Iris pigment epithelial cell (primary cell): Measurements from ENCODE around the gene N4BP2L1.

Experiments
- DNase-seq: peaks from one replicate; pipeline ENCODE4 v3.0.0-alpha.2; 2011; ENCODE audit warnings: low read depth

The N4BP2L1 gene

DNA sequence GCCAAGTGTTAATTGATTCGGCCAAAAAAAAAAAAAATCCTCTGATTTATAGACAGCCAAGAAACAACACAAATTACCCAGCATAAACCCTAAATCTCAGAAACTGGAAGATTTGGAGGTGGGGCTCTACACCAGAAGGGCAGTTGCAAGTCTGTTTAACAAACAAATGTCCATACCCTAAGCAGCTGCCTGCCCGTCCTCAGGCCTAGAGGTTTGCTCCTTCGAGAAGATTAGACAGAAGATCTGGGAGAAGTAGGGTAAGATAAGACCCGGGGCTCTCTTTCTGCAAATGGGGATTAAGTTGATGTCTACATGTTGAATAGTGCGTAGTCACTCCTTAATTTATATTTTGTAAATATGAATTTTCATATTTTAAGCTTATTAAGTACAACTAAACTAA lies 3.4 kb upstream of the N4BP2L1 start:
- no peak for DNase-seq

- no peak for DNase-seq
Observed at GRCh38 chr13:32430018-32430747, 2.3 kb upstream of the N4BP2L1 start.

GRCh38 chr13:32429433-32429909 lies 1.5 kb upstream of the N4BP2L1 start:
- no peak for DNase-seq

DNA sequence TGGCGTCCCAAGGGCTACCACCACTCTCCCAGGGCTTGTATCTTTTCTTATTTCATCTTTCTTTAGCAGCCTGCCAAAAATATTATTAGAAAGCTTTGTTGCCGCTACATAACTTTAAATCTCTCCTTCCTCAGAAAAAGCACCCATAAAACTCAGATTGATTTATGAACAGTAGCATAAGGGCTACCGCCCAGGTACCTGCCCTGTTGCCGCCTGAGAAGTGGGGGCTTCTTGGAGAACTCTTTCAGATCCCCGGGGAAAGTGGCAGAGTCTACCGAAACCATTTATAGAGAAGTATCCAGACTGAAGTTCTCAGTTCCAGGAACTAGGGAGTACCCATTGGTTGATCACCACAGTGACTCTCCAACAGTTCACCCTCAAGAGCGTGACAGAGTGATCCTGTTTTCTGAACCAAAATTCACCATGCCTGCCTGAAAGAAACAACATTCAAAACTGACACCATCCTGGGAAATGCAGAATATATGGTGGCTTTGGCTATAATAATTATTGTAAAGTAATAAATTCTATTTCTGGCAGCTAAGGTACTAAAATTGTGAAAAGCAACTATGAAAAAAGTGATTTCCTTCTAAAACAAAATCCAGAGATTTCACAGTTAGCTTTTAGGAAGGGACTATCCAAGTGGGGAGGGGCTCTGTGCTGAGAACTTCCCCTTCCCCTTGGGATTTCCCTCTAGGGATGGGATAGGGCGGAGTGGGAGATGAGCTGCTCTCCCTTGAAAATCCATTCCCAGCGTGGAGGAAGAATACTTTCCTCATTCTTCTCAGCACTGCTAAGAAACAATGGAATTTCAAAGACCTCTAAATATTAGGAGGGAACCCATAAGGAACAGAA lies 877 bp upstream of the N4BP2L1 start:
- DNase-seq = no peak

GRCh38 chr13:32426990-32427851 lies 709 bp downstream of the N4BP2L1 start:
- DNase-seq = peak; percentile 31

DNA sequence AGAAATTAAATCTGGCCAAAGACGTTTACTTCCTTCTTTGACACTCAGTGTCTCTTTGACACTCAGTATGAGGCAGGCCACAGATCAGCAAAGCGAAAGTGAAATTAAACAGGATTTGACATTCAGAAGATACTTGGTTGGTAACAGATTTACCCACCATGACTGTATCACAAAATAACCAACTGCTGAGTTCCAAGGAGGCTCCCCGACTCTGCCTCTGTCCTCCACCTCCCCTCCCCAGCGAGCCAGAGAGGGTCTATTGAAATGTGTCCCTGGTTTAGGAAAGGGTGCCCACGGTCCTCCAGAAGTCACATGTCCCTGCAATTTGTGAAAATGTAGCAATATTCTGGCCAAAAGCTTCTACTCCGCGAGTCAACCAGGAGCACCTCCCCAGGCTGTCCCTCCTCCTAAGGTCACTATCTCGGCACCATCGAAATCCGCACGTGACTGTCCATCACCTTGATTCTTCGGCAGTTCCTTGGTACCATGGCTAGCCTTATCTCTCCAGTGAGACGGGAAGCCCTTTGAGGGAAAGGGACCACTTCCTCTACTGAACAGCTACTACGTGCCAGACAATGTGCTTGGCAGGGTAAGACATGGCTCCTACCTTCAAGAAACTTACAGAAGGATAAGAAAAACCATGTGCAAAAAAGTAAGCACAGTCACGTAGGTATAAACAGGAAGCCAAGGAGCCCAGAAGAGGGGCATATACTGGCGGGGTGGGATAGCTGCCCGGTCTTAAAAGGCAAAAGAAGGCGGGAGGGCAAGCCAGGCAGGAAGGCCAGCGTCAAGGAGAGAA lies 1.5 kb downstream of the N4BP2L1 start:
- DNase-seq = peak; percentile 18

DNA sequence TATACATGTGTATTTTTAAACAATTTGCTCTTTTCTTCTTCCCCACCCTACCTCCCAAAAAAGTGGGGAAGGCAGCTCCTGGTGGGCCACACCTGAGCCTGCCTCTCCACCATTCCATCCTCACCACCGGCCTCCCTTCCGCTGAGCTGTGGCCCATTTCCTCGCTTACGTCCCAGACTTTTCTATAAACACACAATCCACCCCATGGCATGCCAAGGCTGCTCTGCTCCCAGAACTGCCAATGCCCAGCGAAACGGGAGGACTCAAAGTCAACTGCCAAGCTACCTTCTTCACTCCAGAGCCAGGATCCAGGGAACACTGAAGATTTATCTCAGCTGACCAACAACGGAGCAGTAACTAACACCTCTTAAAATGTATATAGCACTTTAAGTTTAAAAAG lies 2.8 kb downstream of the N4BP2L1 start:
- no peak for DNase-seq

- no peak for DNase-seq
Observed at GRCh38 chr13:32423592-32423991, 4.3 kb downstream of the N4BP2L1 start.

DNA sequence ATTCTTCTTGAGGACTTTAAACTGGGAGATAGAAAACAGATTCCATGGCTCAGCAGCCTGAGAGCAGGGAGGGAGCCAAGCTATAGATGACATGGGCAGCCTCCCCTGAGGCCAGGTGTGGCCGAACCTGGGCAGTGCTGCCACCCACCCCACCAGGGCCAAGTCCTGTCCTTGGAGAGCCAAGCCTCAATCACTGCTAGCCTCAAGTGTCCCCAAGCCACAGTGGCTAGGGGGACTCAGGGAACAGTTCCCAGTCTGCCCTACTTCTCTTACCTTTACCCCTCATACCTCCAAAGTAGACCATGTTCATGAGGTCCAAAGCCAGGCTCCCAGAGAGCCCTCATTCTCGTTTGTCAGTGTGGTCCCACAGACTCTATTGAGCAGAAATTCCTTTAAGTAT lies 8.1 kb downstream of the N4BP2L1 start:
- DNase-seq = no peak

GRCh38 chr13:32417995-32418394 lies 9.9 kb downstream of the N4BP2L1 start:
- no peak for DNase-seq

- DNase-seq = peak; percentile 33
Observed at GRCh38 chr13:32415019-32415418, 12.9 kb downstream of the N4BP2L1 start.

DNA sequence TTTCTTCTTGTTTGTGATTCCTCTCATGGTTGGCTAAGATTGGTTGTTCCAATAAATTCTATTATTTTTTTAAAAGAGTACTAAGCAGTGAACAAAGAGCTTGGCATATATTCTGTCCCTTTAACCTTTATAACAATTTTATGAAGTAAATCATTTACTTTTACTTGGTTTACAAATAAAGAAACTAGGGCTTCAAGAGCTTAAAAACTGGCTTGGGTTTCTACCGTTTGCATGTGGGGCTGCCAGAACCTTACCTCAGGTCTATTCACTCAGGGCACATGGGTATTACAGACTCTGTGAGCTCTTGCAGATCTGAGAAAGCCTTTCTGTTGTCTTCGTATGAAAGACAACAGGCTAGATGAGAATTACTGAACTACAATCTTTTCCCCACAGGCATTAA lies 13.3 kb downstream of the N4BP2L1 start:
- DNase-seq = no peak

DNA sequence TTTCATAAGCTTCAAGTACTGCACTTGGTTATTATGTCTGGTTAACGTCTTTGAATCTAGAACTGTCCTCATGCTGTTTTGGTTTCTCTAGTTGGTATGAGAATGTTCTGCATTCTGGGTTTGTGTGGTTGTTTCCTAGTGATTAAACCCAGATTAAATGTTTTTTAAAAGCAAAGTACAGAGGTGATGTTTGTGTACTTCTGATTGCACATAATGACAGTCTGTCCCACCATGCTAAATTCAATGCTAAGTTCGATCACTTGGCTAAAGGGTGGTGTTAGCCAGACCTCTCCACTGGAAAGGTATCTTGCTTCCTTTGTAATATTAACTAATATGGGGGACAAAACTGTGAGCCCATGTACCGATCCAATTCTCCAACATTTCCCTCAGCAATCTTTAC lies 14.6 kb downstream of the N4BP2L1 start:
- DNase-seq = no peak

- peak; percentile 35 for DNase-seq
Observed at GRCh38 chr13:32409561-32410421, 18.1 kb downstream of the N4BP2L1 start.

- DNase-seq = no peak
Observed at GRCh38 chr13:32409001-32409313, 19.0 kb downstream of the N4BP2L1 start.

DNA sequence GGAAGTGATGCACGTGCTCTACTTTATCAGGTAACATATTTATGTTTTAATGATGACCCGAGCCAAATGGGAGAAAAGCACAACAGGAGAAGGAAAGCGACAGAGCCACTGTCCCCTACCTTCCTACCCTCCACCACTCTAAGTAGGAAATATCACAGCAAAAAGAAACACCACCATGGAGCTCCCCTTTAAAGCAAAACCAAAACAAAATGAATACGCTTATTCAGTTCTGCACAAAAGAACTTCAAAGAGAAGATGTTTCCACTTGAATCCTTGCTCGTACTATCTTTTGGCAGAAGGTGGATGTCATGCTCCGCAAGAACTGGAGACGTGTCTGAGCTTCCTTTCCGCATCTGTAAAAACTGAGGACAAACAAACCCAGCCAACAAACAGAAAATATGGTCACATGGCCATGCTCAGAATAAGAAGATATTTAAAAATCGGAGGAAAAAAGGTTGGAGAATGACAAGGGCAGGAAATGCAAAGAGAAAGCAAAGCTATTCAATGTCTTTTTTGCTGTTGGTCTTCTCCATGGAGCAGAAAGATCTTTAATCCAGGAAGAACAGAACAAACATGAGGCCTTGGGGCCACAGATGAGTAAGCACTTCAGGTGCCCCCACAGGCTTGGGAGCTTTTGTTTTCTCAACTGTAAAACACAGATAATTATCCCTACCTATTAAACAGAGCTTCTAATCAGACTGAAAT lies 19.5 kb downstream of the N4BP2L1 start:
- no peak for DNase-seq

GRCh38 chr13:32407854-32408253 lies 20.1 kb downstream of the N4BP2L1 start:
- no peak for DNase-seq

GRCh38 chr13:32403108-32403507 lies 24.8 kb downstream of the N4BP2L1 start:
- DNase-seq = no peak

- DNase-seq = no peak
Observed at GRCh38 chr13:32391101-32391619, 36.8 kb downstream of the N4BP2L1 start.

DNA sequence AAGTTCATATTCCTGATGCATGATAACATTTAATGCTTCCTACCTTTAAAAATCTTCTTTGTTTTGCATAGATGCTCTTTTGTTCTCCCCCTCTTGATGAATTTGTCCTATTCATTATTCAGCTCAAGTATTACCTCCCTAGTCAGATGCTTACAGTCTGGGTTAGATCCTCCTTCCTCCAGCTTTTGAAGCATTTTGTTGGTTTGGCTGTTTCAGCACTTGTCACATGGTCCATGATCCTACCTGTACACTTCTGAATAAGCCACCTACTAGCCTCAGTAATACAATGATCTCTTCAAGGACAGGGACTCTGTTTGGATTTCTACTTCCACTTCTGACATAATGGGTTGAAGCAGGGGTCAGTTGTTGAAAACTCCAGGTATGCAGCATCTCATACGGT lies 37.4 kb downstream of the N4BP2L1 start:
- DNase-seq = no peak
